T-helper 17 cell (primary cell): Measurements from ENCODE around the gene GRAP. TPM values are rescaled to one million over a fixed set of nuclear protein-coding genes. Genes with fewer than 3 reads are reported as not detected.

Experiments used
- ATAC-seq: fragments of 150-1000 bp; cut with Tn5 transposase; 2 replicates; pipeline ENCODE4 v1.10.0; 2021; ENCODE audit warnings: mild to moderate bottlenecking, moderate library complexity
- DNase-seq, 3 donors: peaks; one replicate each; pipeline versions ENCODE4 v3.0.0 to v3.0.0-alpha.2; 2020 to 2021
- H3K9me3 ChIP-seq: one replicate; pipeline ENCODE4 v1.7.0; 2013; ENCODE audit warnings: low read length, mild to moderate bottlenecking; ENCODE audit not compliant: control insufficient read depth, poor library complexity, severe bottlenecking
- H3K27ac Mint-ChIP-seq: one replicate; pipeline ENCODE4 v1.8.0; 2022; ENCODE audit warnings: mild to moderate bottlenecking, moderate library complexity, mixed read lengths
- H3K27me3 Mint-ChIP-seq: one replicate; pipeline ENCODE4 v1.8.0; 2022; ENCODE audit warnings: mixed read lengths
- H3K36me3 Mint-ChIP-seq: one replicate; pipeline ENCODE4 v1.8.0; 2022; ENCODE audit warnings: low read depth, mixed read lengths
- H3K4me1 Mint-ChIP-seq: one replicate; pipeline ENCODE4 v1.8.0; 2022; ENCODE audit warnings: mild to moderate bottlenecking, mixed read lengths
- H3K4me3 Mint-ChIP-seq: one replicate; pipeline ENCODE4 v1.8.0; 2022; ENCODE audit warnings: mild to moderate bottlenecking, moderate library complexity, mixed read lengths
- total RNA-seq, 4 donors: library from RNA in 2 of 4; stranded (reverse) in 2 of 4; gene quantifications; one replicate each; pipeline ENCODE4 v1.2.3 and lab custom pipeline; 2022 to 2026

GRAP gene
- total RNA-seq, 2 donors from 2014 or later, result 23.8 to 26.7 TPM

GRCh38 chr17:18986541-18987229 lies 60.1 kb downstream of the GRAP start:
- H3K9me3 ChIP-seq, result no peaks in the 10 kb centered on the region
- DNase-seq (no peak), ATAC-seq (no peak)
- no peaks in the 10 kb centered on the region for H3K27me3 Mint-ChIP-seq
- no peak overlapping the region for H3K27ac Mint-ChIP-seq
- H3K36me3 Mint-ChIP-seq, result no peaks in the 10 kb centered on the region
- peaks cover 3% of the 10 kb centered on the region for H3K4me1 Mint-ChIP-seq
- no peak overlapping the region for H3K4me3 Mint-ChIP-seq

GRCh38 chr17:18985475-18985874 lies 61.3 kb downstream of the GRAP start:
- DNase-seq (no peak), ATAC-seq (no peak)
- Mint-ChIP-seq H3K36me3 (no peaks in the 10 kb centered on the region), H3K27ac (peak overlapping the region; percentile 54), H3K27me3 (no peaks in the 10 kb centered on the region), H3K4me1 (peaks cover 3% of the 10 kb centered on the region), H3K4me3 (no peak overlapping the region)
- H3K9me3 ChIP-seq, result no peaks in the 10 kb centered on the region

- no peak for DNase-seq
- ATAC-seq, result no peak
- Mint-ChIP-seq H3K4me1 (peaks cover 3% of the 10 kb centered on the region), H3K27me3 (no peaks in the 10 kb centered on the region), H3K4me3 (no peak overlapping the region), H3K36me3 (no peaks in the 10 kb centered on the region), H3K27ac (no peak overlapping the region)
- H3K9me3 ChIP-seq, result no peaks in the 10 kb centered on the region
These were observed 62.3 kb downstream of the GRAP start for GRCh38 chr17:18984273-18985114.

- Mint-ChIP-seq H3K36me3 (no peaks in the 10 kb centered on the region), H3K4me3 (no peak overlapping the region), H3K4me1 (no peaks in the 10 kb centered on the region), H3K27me3 (no peaks in the 10 kb centered on the region), H3K27ac (no peak overlapping the region)
- no peaks in the 10 kb centered on the region for H3K9me3 ChIP-seq
- ATAC-seq (no peak), DNase-seq (no peak)
These were observed 64.9 kb downstream of the GRAP start for GRCh38 chr17:18981642-18982424.

- H3K9me3 ChIP-seq, result no peaks in the 10 kb centered on the region
- no peak overlapping the region for H3K4me3 Mint-ChIP-seq
- H3K27me3 Mint-ChIP-seq, result no peaks in the 10 kb centered on the region
- no peaks in the 10 kb centered on the region for H3K36me3 Mint-ChIP-seq
- DNase-seq (no peak), ATAC-seq (no peak)
- no peak overlapping the region for H3K27ac Mint-ChIP-seq
- no peaks in the 10 kb centered on the region for H3K4me1 Mint-ChIP-seq
These were observed 65.5 kb downstream of the GRAP start for GRCh38 chr17:18981335-18981641.

GRCh38 chr17:18980682-18981334 lies 65.9 kb downstream of the GRAP start:
- H3K4me1 Mint-ChIP-seq, result no peaks in the 10 kb centered on the region
- ATAC-seq (no peak), DNase-seq (no peak)
- no peak overlapping the region for H3K27ac Mint-ChIP-seq
- no peaks in the 10 kb centered on the region for H3K9me3 ChIP-seq
- no peaks in the 10 kb centered on the region for H3K27me3 Mint-ChIP-seq
- no peaks in the 10 kb centered on the region for H3K36me3 Mint-ChIP-seq
- H3K4me3 Mint-ChIP-seq, result no peak overlapping the region

- H3K9me3 ChIP-seq, result no peaks in the 10 kb centered on the region
- no peak overlapping the region for H3K27ac Mint-ChIP-seq
- DNase-seq (no peak), ATAC-seq (no peak)
- H3K4me3 Mint-ChIP-seq, result no peak overlapping the region
- no peaks in the 10 kb centered on the region for H3K36me3 Mint-ChIP-seq
- H3K4me1 Mint-ChIP-seq, result no peaks in the 10 kb centered on the region
- H3K27me3 Mint-ChIP-seq, result no peaks in the 10 kb centered on the region
These were observed 68.1 kb downstream of the GRAP start for GRCh38 chr17:18978655-18979054.

- no peaks in the 10 kb centered on the region for H3K36me3 Mint-ChIP-seq
- H3K27ac Mint-ChIP-seq, result no peak overlapping the region
- H3K27me3 Mint-ChIP-seq, result no peaks in the 10 kb centered on the region
- no peak for ATAC-seq
- no peak for DNase-seq
- H3K4me3 Mint-ChIP-seq, result no peak overlapping the region
- no peaks in the 10 kb centered on the region for H3K4me1 Mint-ChIP-seq
- no peaks in the 10 kb centered on the region for H3K9me3 ChIP-seq
These were observed 68.7 kb downstream of the GRAP start for GRCh38 chr17:18978050-18978449.

- no peaks in the 10 kb centered on the region for H3K9me3 ChIP-seq
- H3K27me3 Mint-ChIP-seq, result no peaks in the 10 kb centered on the region
- H3K4me1 Mint-ChIP-seq, result no peaks in the 10 kb centered on the region
- no peak for ATAC-seq
- H3K27ac Mint-ChIP-seq, result no peak overlapping the region
- no peak for DNase-seq
- no peaks in the 10 kb centered on the region for H3K36me3 Mint-ChIP-seq
- H3K4me3 Mint-ChIP-seq, result no peak overlapping the region
These were observed 69.1 kb downstream of the GRAP start for GRCh38 chr17:18977646-18978045.

GRCh38 chr17:18977021-18977420 lies 69.7 kb downstream of the GRAP start:
- no peak overlapping the region for H3K27ac Mint-ChIP-seq
- DNase-seq (no peak), ATAC-seq (no peak)
- no peaks in the 10 kb centered on the region for H3K9me3 ChIP-seq
- H3K4me1 Mint-ChIP-seq, result no peaks in the 10 kb centered on the region
- H3K36me3 Mint-ChIP-seq, result no peaks in the 10 kb centered on the region
- H3K27me3 Mint-ChIP-seq, result no peaks in the 10 kb centered on the region
- H3K4me3 Mint-ChIP-seq, result no peak overlapping the region

GRCh38 chr17:18976201-18976600 lies 70.6 kb downstream of the GRAP start:
- no peak overlapping the region for H3K4me3 Mint-ChIP-seq
- no peak for ATAC-seq
- H3K9me3 ChIP-seq, result no peaks in the 10 kb centered on the region
- no peak for DNase-seq
- no peaks in the 10 kb centered on the region for H3K4me1 Mint-ChIP-seq
- no peaks in the 10 kb centered on the region for H3K27me3 Mint-ChIP-seq
- H3K36me3 Mint-ChIP-seq, result no peaks in the 10 kb centered on the region
- no peak overlapping the region for H3K27ac Mint-ChIP-seq

GRCh38 chr17:18975597-18975996 lies 71.2 kb downstream of the GRAP start:
- ATAC-seq, result no peak
- Mint-ChIP-seq H3K27me3 (no peaks in the 10 kb centered on the region), H3K27ac (no peak overlapping the region), H3K36me3 (no peaks in the 10 kb centered on the region), H3K4me3 (no peak overlapping the region), H3K4me1 (no peaks in the 10 kb centered on the region)
- DNase-seq, result no peak
- no peaks in the 10 kb centered on the region for H3K9me3 ChIP-seq
